Progenitor cell of endocrine pancreas (in vitro differentiated cells): ENCODE measurements around the gene CRISPLD2. TPM values are rescaled to one million over a fixed set of nuclear protein-coding genes. Genes with fewer than 3 reads are reported as not detected.

Experiments
- DNase-seq: peaks from one replicate; pipeline ENCODE4 v3.0.0; 2021; ENCODE audit warnings: low spot score; ENCODE audit not compliant: unreplicated experiment
- H3K27ac Mint-ChIP-seq: 2 replicates; pipeline ENCODE4 v1.8.0; 2021; ENCODE audit warnings: mild to moderate bottlenecking, moderate library complexity, mixed read lengths
- H3K27me3 Mint-ChIP-seq: 2 replicates; pipeline ENCODE4 v1.8.0; 2021; ENCODE audit warnings: mixed read lengths
- H3K36me3 Mint-ChIP-seq: 2 replicates; pipeline ENCODE4 v1.8.0; 2022; ENCODE audit warnings: mixed read lengths; ENCODE audit not compliant: insufficient read depth
- H3K4me1 Mint-ChIP-seq: 2 replicates; pipeline ENCODE4 v1.8.0; 2021; ENCODE audit warnings: low read depth, mixed read lengths
- H3K4me3 Mint-ChIP-seq: 2 replicates; pipeline ENCODE4 v1.8.0; 2021; ENCODE audit warnings: low read depth, mild to moderate bottlenecking, moderate library complexity, mixed read lengths
- H3K9me3 Mint-ChIP-seq: 2 replicates; pipeline ENCODE4 v1.8.0; 2021; ENCODE audit warnings: low read depth, mixed read lengths
- total RNA-seq: library from RNA; stranded (reverse); gene quantifications from 2 replicates; pipeline ENCODE4 v1.2.1, GENCODE V29; 2021
- TF ChIP-seq, protein P1 (sequence below): fragments of 200-600 bp; sonication (generic); IDR thresholded peaks from one replicate; pipeline ENCODE4 v1.5.0; 2021; ENCODE audit warnings: antibody characterized with exemption, mild to moderate bottlenecking; ENCODE audit not compliant: unreplicated experiment

CRISPLD2 gene
- total RNA-seq, 1 donor from 2014 or later, result 11.0 TPM

DNA sequence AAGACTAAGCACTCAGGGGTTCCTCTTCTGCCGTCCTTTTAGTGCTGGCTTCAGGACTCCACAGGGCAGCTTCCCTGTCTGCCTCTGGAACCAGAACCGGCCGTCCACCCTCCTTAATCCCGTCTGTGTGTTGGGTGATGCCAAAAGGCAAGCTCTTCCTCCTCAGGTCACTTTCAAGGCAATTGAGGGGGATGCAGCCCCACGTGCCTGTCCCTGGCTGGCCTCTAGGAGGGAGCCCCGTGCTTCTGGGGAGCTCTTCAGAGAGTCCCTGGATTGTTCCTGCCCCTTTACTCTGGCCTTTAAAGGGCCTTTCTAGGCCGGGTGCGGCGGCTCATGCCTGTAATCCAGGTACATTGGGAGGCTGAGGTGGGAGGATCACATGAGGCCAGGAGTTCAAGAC is 77.1 kb downstream of the CRISPLD2 start:
- no peaks in the 10 kb centered on the region for H3K9me3 Mint-ChIP-seq
- H3K4me1 Mint-ChIP-seq, result no peaks in the 10 kb centered on the region
- no peak for DNase-seq
- no peak overlapping the region for H3K27ac Mint-ChIP-seq
- no peaks in the 10 kb centered on the region for H3K27me3 Mint-ChIP-seq
- H3K4me3 Mint-ChIP-seq, result no peak overlapping the region
- peaks cover 5% of the 10 kb centered on the region for H3K36me3 Mint-ChIP-seq
- TF ChIP-seq, protein P1, sequence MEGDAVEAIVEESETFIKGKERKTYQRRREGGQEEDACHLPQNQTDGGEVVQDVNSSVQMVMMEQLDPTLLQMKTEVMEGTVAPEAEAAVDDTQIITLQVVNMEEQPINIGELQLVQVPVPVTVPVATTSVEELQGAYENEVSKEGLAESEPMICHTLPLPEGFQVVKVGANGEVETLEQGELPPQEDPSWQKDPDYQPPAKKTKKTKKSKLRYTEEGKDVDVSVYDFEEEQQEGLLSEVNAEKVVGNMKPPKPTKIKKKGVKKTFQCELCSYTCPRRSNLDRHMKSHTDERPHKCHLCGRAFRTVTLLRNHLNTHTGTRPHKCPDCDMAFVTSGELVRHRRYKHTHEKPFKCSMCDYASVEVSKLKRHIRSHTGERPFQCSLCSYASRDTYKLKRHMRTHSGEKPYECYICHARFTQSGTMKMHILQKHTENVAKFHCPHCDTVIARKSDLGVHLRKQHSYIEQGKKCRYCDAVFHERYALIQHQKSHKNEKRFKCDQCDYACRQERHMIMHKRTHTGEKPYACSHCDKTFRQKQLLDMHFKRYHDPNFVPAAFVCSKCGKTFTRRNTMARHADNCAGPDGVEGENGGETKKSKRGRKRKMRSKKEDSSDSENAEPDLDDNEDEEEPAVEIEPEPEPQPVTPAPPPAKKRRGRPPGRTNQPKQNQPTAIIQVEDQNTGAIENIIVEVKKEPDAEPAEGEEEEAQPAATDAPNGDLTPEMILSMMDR, result no peak

DNA sequence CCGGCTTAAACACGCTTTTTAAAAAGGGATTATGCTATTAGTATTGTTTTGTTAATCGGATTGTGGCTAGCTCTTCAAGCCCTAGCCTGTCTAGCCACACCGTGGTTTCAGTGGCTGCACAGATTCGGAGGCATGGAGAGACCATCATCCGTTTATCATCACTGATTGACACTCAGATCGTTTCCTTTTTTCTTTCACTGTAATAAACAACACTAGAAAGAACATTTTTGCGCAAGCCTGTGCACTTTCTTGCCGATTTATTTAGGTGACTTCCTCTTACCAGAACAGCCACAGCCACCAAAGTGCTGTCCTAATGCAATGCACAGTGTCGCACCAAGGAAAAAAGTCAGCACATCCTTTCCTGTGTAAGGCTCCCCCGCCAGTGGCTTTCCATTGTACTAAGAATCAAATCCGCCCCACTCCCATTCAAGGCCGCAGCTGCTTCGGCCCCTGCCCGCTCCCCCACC is 78.2 kb downstream of the CRISPLD2 start:
- H3K27me3 Mint-ChIP-seq, result no peaks in the 10 kb centered on the region
- TF ChIP-seq, protein P1, result no peak
- no peak for DNase-seq
- H3K4me3 Mint-ChIP-seq, result no peak overlapping the region
- peaks cover 5% of the 10 kb centered on the region for H3K36me3 Mint-ChIP-seq
- no peaks in the 10 kb centered on the region for H3K4me1 Mint-ChIP-seq
- H3K9me3 Mint-ChIP-seq, result no peaks in the 10 kb centered on the region
- no peak overlapping the region for H3K27ac Mint-ChIP-seq

DNA sequence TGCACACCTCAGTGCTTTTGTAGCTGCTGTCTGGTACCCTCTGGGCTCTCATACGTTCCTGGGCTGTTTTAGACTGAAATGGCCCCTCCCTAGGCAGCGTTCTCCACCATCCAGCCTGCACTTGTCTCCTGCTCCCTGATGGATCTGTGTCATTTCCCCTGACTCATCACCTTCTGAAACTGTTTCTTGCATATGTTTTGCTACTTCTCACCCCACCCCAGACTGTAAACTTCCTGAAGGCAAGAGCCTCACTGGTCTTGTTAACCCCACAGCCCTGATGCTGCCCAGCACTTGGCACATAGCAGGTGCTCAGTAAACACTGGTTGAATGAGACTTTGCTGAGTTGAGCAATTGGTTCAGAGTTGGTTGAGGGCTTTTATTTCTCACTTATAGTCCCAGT is 78.7 kb downstream of the CRISPLD2 start:
- H3K4me1 Mint-ChIP-seq, result no peaks in the 10 kb centered on the region
- DNase-seq, result no peak
- H3K27ac Mint-ChIP-seq, result no peak overlapping the region
- H3K9me3 Mint-ChIP-seq, result no peaks in the 10 kb centered on the region
- no peaks in the 10 kb centered on the region for H3K27me3 Mint-ChIP-seq
- no peak overlapping the region for H3K4me3 Mint-ChIP-seq
- TF ChIP-seq, protein P1, result no peak
- H3K36me3 Mint-ChIP-seq, result peaks cover 5% of the 10 kb centered on the region

DNA sequence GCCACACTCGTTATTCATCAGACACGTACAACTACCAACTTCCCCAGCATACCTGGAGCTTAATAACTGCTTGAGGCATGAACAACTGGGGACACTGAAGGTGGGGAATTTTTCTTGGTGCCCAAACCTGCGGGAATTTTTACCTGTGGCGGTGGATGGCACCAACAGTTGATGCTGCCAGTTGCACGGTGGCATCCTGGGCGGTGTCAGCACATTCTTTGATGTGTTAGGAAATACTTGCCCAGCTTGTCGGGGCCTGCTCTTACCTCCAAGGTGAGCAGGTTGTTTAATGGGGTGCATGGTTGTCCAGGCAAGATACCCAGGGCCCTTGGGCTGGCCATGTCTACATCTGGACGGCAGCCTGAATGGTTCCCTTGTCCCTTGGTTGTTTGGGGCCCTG is 79.6 kb downstream of the CRISPLD2 start:
- Mint-ChIP-seq H3K4me3 (no peak overlapping the region), H3K4me1 (no peaks in the 10 kb centered on the region), H3K27ac (no peak overlapping the region), H3K36me3 (peaks cover 6% of the 10 kb centered on the region), H3K9me3 (no peaks in the 10 kb centered on the region), H3K27me3 (no peaks in the 10 kb centered on the region)
- no peak for DNase-seq
- TF ChIP-seq, protein P1, result no peak

DNA sequence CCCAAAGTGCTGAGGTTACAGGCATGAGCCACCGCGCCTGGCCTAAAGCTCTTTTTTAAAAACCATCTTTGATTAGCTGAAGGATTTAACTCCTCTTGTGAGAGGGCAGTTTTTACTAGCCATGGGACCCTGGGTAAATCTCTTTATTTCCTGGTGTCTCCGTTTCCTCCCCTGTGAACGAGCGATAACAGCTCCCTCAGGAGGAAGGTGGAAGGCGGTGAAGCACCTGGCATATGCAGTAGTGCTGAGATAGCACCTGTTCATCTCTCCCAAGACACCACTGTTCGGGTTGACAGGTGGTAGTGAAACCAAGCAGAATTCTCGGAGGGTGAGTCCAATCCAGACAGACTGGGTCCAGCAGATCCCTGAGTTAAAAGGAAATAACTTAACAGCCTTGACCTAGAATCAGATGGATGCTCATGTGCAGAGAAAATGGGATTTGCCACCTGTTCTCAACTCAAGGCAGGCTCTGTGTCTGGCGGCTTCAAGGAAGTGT is 86.2 kb downstream of the CRISPLD2 start:
- Mint-ChIP-seq H3K9me3 (no peaks in the 10 kb centered on the region), H3K27me3 (no peaks in the 10 kb centered on the region), H3K27ac (no peak overlapping the region), H3K36me3 (peaks cover 3% of the 10 kb centered on the region), H3K4me1 (no peaks in the 10 kb centered on the region), H3K4me3 (no peak overlapping the region)
- TF ChIP-seq, protein P1, result no peak
- DNase-seq, result no peak
